Panc1 (cell line): ENCODE data around the gene MECR. TPM values are rescaled to one million over a fixed set of nuclear protein-coding genes. Genes with fewer than 3 reads are reported as not detected.

Source experiments
- ATAC-seq: fragments of 200-7000 bp; cut with Tn5 transposase; 2 replicates; pipeline ENCODE4 v1.9.1; 2020; ENCODE audit warnings: mild to moderate bottlenecking, moderate library complexity
- BruUV-seq: library from RNA; stranded (reverse); fragments of 400-500 nt; replicated peaks from 2 replicates; lab custom pipeline; 2021; lab: Mats Ljungman, UMichigan
- CTCF ChIA-PET: fragments of 300-600 bp; sonication (Branson Sonifier 250); formaldehyde crosslinking; loops from one replicate; lab custom pipeline; 2022; ENCODE audit warnings: antibody characterized with exemption; lab: Charles Lee
- POLR2A ChIA-PET: fragments of 300-600 bp; sonication (Branson Sonifier 250); formaldehyde crosslinking; loops from one replicate; lab custom pipeline; 2022; ENCODE audit warnings: antibody characterized with exemption; lab: Charles Lee
- DNase-seq: peaks from one replicate; pipeline ENCODE4 v3.0.0-alpha.2; 2010; ENCODE audit warnings: low read depth, low spot score
- H3K27ac ChIP-seq: 2 replicates; pipeline ENCODE4 v1.5.1; 2011; ENCODE audit warnings: mild to moderate bottlenecking, low read length, inconsistent platforms
- H3K27me3 ChIP-seq: fragments of 200-500 bp; sonication (Bioruptor generic); 2 replicates; pipeline ENCODE4 v1.6.0; 2014; ENCODE audit warnings: low read length, inconsistent platforms; ENCODE audit not compliant: control insufficient read depth, insufficient read depth
- H3K36me3 ChIP-seq: fragments of 200-500 bp; sonication (Bioruptor generic); 2 replicates; pipeline ENCODE4 v1.5.1; 2014; ENCODE audit warnings: inconsistent platforms, mild to moderate bottlenecking, low read length, moderate library complexity; ENCODE audit not compliant: control insufficient read depth, insufficient read depth
- H3K4me1 ChIP-seq: 2 replicates; pipeline ENCODE4 v1.5.1; 2011; ENCODE audit warnings: inconsistent platforms, mild to moderate bottlenecking, low read length, moderate library complexity; ENCODE audit not compliant: control insufficient read depth, insufficient read depth
- H3K4me3 ChIP-seq, 2 experiments: 2 replicates each; pipeline ENCODE4 v1.5.1; 2011 to 2012; ENCODE audit warnings: low read depth in 2 of 2, low read length in 2 of 2, mild to moderate bottlenecking in 2 of 2, inconsistent platforms in 1 of 2, moderate library complexity in 1 of 2
- H3K9me3 ChIP-seq: fragments of 200-500 bp; sonication (Bioruptor generic); 2 replicates; pipeline ENCODE4 v1.5.1; 2014; ENCODE audit warnings: low read depth, mild to moderate bottlenecking, inconsistent platforms, low read length, moderate library complexity; ENCODE audit not compliant: control insufficient read depth, insufficient read depth
- CTCF ChIP-seq: fragments of 450-650 bp; IDR thresholded peaks from 2 replicates; pipeline ENCODE4 v1.5.1; 2017; ENCODE audit warnings: mild to moderate bottlenecking
- POLR2AphosphoS5 ChIP-seq: IDR thresholded peaks from 2 replicates; pipeline ENCODE4 v1.6.1; 2012; ENCODE audit warnings: mild to moderate bottlenecking, low read depth, low read length, moderate library complexity
- SIN3A ChIP-seq: IDR thresholded peaks from 2 replicates; pipeline ENCODE4 v1.6.1; 2012; ENCODE audit warnings: low read depth, mild to moderate bottlenecking, low read length, moderate library complexity, borderline replicate concordance; ENCODE audit not compliant: insufficient read depth
- TCF7L2 ChIP-seq: IDR thresholded peaks from 2 replicates; pipeline ENCODE4 v1.6.1; 2011; ENCODE audit warnings: mild to moderate bottlenecking, low read depth, low read length, inconsistent platforms
- in situ Hi-C: cut with HindIII; loops from 2 replicates; pipeline ENCODE4 v1.10.0; 2016; ENCODE audit warnings: low sequenced_read_pairs, low pct_unique_long_range_greater_than_20kb
- intact Hi-C: fragments of 100-400 bp; cut with micrococcal nuclease; formaldehyde crosslinking; loops from one replicate; pipeline ENCODE4 v1.10.0; 2022; ENCODE audit not compliant: unreplicated experiment
- total RNA-seq: library from RNA; stranded (reverse); gene quantifications from one replicate; pipeline ENCODE4 v1.2.1, GENCODE V29; 2021; ENCODE audit not compliant: unreplicated experiment
- TF ChIP-seq, protein P1 (sequence below), 2 experiments: IDR thresholded peaks; 2 replicates each; pipeline ENCODE4 v1.6.1; 2011 to 2012; ENCODE audit warnings: low read depth in 2 of 2, control low read depth in 1 of 2, low read length in 1 of 2, mild to moderate bottlenecking in 1 of 2, moderate library complexity in 1 of 2; ENCODE audit not compliant: insufficient read depth in 1 of 2

The MECR gene
- total RNA-seq, 1 experiment from 2014 or later: 25.7 TPM

DNA sequence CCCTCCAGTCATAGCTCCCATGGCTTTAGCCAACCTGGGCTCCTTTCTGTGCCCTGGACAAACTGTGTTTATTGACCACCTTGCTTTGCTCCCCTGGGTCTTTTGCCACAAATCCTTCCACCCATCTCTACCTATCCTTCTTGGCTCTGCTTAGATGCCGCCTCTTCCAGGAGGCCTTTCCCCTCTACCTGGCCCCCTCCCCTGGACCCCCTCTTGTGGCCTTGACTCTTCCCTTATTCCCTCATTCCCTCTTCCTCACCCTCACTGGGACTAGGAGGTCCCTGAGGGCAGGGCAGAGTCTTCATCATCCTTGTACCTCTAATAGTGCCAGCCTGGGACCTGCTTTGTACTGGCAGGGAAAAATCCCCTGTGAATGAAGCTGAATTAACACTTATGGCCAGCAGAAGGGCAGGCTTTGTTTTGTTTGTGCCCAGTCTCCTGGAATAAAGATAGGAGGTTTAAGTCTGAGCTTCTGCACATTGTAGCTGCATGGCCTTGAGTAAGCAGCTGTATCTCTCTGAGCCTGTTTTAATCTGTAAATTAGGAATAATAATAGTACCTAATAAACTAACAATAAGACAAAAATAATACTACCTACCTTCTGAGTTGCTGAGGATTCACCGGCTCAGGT, 19.3 kb upstream of the MECR start:
- ATAC-seq: no peak

DNA sequence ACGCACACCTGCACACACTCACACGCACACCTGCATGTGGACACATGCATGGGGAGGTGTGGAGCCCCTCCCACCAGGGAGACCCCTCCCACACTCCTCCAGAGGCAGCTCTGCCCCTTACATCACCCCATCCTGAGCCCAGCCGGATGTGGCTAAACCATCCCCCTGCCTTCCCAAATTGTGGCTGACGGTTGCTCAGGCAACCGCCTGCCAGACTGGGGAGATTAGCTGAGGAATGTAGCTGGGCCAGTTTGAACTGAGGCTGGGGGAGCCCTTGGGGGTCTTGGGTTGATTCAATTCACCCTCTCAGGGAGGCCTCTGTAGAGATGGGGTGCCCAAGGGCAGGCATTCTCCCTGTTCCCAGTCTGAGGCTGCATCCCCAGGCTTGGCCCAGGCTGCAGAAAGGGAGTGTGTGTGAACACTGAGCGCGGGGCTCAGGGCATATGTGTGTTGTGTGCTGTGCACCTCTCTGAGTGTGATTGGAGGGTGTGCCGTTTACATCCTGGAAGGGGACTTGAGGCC, 18.5 kb upstream of the MECR start:
- Histone ChIP-seq H3K27ac (no peak overlapping the region), H3K9me3 (no peaks in the 10 kb centered on the region), H3K4me3 (no peak overlapping the region), H3K4me1 (no peaks in the 10 kb centered on the region), H3K27me3 (no peaks in the 10 kb centered on the region), H3K36me3 (no peaks in the 10 kb centered on the region)
- POLR2A ChIA-PET: no interaction called here
- intact Hi-C loops: loop anchor here (10.0 kb wide), 1 partner anchor 96 kb away; no protein-coding TSS in a partner anchor
- in situ Hi-C loops: no loop called here
- BruUV-seq: no TSS peak
- ATAC-seq: no peak
- no peak for DNase-seq
- CTCF ChIA-PET: no interaction called here
- TF ChIP-seq SIN3A: no peak
- TF ChIP-seq, protein P1, sequence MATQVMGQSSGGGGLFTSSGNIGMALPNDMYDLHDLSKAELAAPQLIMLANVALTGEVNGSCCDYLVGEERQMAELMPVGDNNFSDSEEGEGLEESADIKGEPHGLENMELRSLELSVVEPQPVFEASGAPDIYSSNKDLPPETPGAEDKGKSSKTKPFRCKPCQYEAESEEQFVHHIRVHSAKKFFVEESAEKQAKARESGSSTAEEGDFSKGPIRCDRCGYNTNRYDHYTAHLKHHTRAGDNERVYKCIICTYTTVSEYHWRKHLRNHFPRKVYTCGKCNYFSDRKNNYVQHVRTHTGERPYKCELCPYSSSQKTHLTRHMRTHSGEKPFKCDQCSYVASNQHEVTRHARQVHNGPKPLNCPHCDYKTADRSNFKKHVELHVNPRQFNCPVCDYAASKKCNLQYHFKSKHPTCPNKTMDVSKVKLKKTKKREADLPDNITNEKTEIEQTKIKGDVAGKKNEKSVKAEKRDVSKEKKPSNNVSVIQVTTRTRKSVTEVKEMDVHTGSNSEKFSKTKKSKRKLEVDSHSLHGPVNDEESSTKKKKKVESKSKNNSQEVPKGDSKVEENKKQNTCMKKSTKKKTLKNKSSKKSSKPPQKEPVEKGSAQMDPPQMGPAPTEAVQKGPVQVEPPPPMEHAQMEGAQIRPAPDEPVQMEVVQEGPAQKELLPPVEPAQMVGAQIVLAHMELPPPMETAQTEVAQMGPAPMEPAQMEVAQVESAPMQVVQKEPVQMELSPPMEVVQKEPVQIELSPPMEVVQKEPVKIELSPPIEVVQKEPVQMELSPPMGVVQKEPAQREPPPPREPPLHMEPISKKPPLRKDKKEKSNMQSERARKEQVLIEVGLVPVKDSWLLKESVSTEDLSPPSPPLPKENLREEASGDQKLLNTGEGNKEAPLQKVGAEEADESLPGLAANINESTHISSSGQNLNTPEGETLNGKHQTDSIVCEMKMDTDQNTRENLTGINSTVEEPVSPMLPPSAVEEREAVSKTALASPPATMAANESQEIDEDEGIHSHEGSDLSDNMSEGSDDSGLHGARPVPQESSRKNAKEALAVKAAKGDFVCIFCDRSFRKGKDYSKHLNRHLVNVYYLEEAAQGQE (IDR thresholded peaks at IDR 0.05; ENCODE audit: insufficient read depth in 1 of 2, low read depth in 2 of 2, low read length in 1 of 2): no peak
- TF ChIP-seq CTCF: no peak
- TF ChIP-seq POLR2AphosphoS5: no peak
- no peak for TF ChIP-seq TCF7L2

More for the DNA sequence above, 19.3 kb upstream of the MECR start:
- no TSS peak for BruUV-seq
- no peak overlapping the region for H3K4me3 ChIP-seq
- in situ Hi-C loops (no loop called here), intact Hi-C loops (loop anchor here (10.0 kb wide), 1 partner anchor 95 kb away; no protein-coding TSS in a partner anchor)
- TF ChIP-seq CTCF (no peak), POLR2AphosphoS5 (no peak), TCF7L2 (no peak), SIN3A (no peak)
- TF ChIP-seq, protein P1 (IDR thresholded peaks at IDR 0.05; ENCODE audit: insufficient read depth in 1 of 2, low read depth in 2 of 2, low read length in 1 of 2): no peak
- no peak for DNase-seq
- POLR2A ChIA-PET: no interaction called here
- no peaks in the 10 kb centered on the region for H3K4me1 ChIP-seq
- H3K9me3 ChIP-seq: no peaks in the 10 kb centered on the region
- H3K27me3 ChIP-seq: no peaks in the 10 kb centered on the region
- H3K36me3 ChIP-seq: no peaks in the 10 kb centered on the region
- CTCF ChIA-PET: interaction anchor here (0.6 kb wide), 1 partner anchor 91 kb away, joined by 5 read pairs; no protein-coding TSS in a partner anchor
- no peak overlapping the region for H3K27ac ChIP-seq
